Inflammatory macrophage (primary cell): Measurements from ENCODE around the gene DCAF12.

Experiments used
- DNase-seq, 2 donors: peaks; one replicate each; pipeline ENCODE4 v3.0.0-alpha.2; 2020 to 2022

Gene DCAF12

DNA sequence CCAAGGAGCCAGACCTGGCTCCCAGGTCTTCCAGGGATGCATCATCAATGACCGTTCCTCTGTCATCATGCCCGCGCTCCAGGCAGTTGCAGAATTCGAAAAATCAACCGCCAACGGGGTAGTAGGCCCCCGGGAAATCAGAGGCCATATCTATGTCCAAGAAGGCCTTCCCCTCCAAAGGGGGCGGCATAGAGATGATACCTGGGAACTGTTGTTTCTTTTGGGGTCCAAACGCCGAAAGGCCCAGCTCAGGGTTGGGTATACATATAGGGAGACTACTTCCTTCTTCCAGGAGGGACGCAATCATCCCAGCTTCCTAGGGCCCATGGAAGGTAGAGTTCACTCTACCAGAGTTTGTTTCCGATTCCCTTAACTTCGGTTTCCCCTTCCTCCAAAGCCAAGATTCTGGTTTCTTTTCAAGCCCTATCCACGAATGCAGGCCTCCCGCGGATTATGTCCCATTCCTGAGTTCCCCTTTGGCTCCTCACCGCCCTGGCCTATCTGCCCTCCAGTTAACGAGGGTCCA lies 754 bp downstream of the DCAF12 start:
- DNase-seq, result peak; percentile 28 to 30

DNA sequence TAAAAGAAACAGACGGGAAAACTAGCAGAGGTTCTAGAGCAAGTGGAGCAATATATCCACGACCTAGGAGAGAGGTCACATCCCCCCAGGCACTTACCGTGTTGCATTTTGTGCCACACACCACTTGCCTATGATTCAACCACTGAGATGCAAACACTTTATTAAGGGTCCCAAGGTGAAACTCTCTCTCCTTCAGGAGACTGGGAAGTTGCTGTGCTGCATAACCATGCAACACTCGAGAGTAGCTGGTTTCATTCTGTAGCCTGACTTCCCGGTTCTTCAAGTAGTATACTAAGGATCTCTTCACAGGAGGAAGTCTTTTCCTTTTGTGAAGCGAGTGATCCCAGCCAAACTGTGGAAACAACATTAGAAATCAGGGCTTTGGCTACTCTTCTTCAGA lies 1.6 kb downstream of the DCAF12 start:
- DNase-seq, result peak; percentile 42 to 70

- DNase-seq, result peak in 1 of 2 donors; percentile 43
Measured at GRCh38 chr9:34124099-34124498, 2.4 kb downstream of the DCAF12 start.

DNA sequence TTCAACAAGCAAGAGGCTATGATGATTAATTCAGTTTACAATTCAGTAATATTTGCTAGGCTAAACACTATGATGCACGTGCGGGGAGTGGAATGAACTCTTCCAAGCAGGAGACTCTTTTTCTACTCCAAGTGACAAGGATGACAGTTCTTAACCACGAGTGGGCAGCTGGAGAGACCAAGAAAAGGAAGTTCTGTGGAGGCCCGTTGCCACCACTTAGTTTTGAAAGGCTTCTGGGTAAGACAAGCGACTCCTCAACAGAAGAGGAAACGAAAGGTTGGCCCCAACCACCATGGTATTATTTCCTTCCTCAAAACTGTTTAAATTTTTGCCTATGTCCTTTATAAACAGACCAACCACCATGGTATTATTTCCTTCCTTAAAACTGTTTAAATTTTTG lies 2.8 kb downstream of the DCAF12 start:
- peak; percentile 97 for DNase-seq

- DNase-seq, result no peak
Measured at GRCh38 chr9:34121996-34122395, 4.5 kb downstream of the DCAF12 start.

DNA sequence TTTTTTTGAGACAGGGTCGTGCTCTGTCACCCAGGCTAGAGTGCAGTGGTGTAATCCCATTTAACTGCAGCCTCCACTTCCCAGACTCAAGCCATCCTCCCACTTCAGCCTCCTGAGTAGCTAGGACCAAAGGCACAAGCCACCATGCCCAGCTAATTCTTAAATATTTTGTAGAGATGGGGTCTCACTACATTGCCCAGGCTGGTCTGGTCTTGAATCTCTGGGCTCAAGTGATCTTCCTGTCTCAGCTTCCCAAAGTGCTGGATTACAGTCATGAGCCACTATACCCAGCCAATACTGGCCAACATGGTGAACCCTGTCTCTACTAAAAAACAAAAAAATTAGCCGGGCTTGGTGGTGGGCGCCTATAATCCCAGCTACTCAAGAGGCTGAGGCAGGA lies 6.8 kb downstream of the DCAF12 start:
- DNase-seq, result no peak

GRCh38 chr9:34114436-34114835 lies 12.1 kb downstream of the DCAF12 start:
- no peak for DNase-seq

DNA sequence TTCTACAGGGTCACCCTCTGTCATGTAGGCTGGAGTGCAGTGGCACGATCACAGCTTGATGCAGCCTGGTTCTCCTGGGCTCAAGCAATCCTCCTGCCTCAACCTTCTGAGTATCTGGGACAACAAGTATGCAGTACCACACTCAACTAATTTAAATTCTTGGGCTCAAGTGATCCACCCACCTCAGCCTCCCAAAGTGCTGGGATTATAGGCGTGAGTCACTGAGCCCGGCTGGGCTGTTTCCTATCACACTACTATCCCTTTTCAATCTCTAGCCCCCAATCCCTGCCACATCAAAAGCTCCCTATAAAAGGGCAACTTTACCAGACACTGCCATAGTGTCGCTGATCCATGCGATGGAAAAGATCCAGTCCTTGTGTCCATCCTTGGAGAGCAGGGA lies 20.4 kb downstream of the DCAF12 start:
- DNase-seq, result no peak

DNA sequence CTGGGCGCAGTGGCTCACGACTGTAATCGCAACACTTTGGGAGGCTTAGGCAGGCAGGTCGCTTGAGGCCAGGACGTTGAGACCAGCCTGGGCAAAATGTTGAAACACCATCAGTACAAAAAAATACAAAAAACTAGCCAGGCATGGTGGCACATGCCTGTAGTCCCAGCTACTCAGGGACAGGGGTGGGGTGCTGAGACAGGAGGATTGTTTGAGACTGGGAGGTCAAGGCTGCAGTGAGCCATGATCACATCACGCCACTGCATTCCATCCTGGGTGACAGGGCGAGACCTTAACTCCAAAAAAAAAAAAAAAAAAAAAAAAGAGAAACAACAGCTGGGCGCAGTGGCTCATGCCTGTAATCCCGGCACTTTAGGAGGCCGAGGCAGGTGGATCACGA lies 23.7 kb downstream of the DCAF12 start:
- no peak for DNase-seq

GRCh38 chr9:34098307-34098706 lies 28.2 kb downstream of the DCAF12 start:
- no peak for DNase-seq

DNA sequence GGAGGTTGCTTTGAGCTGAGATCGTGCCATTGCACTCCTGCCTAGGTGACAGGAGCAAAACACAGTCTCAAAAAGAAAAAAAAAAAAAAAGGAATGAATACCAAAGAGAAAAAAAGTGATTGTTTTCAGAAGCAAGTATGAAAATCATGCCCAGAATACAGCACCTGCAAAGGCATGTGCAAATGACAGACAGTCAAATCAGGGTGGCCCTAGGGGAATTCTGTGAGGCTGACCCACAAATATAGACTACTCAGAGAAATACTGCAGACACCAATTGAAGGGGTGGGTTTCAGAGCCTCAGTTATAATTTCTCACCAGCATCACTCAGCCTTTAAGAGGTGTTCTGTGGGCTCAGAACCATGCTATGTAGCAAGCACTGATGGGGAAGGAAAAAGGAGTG lies 28.6 kb downstream of the DCAF12 start:
- DNase-seq, result no peak

- DNase-seq, result no peak
Measured at GRCh38 chr9:34096751-34097150, 29.7 kb downstream of the DCAF12 start.

DNA sequence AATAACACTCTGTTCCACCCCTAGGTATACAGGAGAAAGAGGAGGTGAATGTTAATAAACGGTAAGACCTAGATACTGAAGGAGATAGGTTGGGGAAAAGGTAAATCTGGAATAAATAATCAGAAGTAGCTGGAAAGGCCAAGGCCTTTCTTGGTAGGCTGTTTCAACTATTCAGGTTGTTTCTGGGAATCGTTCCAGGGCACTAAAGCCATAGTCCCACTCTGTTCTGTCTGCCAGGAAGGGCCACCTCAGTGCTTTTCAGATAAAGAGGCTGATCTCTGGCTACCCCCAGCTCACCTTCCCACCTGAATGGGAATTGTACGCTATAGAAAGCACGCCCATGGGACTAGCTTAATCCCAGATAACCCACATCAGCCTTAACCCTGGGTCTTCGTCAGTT lies 32.9 kb downstream of the DCAF12 start:
- no peak for DNase-seq

DNA sequence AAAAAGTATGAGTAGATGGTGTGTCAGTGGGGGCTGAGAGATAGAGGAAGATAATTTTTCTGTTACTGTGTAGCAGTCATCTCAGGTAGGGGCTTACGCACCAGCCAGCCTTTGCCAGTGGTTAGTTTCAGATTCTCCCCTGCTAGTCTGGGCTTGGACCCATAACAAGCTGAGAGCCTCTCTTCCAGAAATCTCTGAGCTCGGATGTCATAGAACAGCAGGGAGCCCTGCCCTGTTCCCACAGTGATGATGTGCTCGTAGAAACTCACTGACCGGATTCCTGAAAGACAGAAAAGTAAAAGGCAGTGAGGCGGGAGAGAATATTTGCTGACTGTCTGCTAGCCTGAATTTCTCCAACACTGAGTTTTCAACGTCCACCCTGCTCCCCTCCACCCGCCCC lies 37.2 kb downstream of the DCAF12 start:
- no peak for DNase-seq

DNA sequence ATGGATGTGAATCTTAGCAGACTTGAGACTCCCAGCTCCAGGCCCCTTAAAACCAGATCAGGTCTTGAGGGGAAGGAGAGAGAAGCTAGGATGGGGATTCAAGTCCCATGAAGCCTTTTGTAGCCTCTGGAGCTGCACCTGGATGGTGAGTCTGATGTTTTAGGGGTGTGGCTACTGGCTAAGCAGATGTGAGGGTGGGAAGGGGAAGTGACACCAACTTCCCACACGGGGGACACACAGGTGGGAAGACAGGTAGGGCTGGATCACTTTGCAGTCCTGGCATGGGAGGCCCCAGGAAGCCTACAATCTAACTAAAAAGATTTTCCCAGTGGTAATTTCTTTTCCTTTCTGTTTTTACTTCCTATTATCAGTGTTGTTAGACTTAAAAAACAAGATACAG lies 39.1 kb downstream of the DCAF12 start:
- no peak for DNase-seq

GRCh38 chr9:34086864-34087263 lies 39.6 kb downstream of the DCAF12 start:
- peak; percentile 87 to 94 for DNase-seq

DNA sequence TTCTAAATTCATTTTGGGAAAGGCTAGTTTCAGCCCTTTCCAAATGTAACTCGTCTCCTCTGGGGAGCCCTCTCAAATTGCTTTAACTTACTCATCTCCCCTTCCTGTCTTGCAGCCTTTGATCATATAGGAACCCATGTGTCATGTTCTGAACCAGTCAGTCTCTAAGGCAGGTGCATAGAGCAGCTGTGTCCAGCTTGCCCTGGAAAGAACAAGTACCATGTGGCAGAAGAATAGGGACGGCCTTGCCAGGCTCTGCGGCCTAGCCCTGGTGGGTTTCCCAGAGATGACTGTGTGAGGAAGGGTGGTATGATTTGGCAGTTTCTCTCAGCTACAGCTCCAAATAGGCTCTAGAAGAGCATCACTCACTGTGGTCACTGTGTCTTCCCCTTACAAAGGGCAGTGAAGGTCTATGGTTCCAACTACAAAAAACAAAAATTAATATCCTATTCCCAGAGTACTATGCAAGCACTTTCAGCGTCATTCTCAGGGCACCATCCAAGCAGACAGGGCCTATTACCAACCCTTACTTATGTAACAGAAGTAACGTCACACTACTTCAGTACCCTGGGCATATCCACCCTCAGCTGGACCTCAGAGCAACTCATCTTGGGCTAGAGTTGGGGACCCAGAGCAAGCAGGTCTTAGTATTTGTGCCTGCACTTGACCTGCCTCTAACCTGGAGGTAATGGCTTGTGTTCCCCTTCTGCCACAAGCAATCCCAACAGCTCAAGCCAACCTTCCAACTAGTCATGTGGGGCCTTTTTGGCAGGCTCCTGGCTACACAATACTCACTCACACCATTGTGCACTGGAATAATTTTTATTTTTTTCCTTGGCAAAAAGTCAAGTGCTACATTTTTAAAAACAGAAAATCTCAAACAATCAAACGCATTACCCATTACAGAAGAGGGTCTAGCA lies 40.7 kb downstream of the DCAF12 start:
- DNase-seq, result no peak

DNA sequence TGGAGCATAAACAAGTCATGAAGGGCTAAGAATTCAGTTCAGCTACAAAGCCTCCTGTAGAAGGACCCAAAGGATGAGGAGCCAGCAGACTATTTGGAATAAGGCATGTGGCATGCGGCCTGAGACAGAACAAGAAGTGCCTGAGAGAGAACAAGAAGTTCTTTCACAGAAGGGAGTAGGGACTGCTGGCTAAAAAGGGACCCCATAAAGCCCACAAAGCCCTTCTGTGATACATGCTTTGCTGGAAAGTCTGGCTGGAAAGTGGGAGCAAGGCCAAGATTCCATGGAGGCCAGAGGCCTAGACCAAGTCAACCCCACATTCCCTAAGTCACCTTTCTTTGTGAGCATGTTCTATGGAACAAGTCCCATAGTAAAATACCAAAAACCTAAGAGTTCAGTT lies 41.9 kb downstream of the DCAF12 start:
- no peak for DNase-seq

DNA sequence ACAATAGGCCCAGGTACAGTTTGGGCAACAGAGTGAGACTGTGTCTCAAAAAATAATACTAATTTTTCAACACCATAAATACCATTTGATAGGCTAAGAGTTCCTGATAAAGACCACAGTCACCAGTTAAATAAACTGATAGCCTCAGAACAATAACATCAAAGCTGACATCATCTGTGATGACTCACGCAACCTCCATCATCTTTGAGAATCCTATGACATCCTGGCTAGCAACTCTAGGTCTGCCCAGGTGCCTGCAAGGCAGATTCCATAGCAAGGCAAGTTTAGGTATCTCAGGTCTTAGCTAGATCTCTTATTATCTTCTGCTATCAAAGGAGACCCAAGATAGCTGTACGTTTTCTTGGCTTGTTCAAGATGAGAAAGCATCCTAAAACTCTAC lies 47.3 kb downstream of the DCAF12 start:
- DNase-seq, result no peak

GRCh38 chr9:34072868-34073590 lies 53.5 kb downstream of the DCAF12 start:
- DNase-seq, result no peak

GRCh38 chr9:34072410-34072809 lies 54.1 kb downstream of the DCAF12 start:
- DNase-seq, result no peak

DNA sequence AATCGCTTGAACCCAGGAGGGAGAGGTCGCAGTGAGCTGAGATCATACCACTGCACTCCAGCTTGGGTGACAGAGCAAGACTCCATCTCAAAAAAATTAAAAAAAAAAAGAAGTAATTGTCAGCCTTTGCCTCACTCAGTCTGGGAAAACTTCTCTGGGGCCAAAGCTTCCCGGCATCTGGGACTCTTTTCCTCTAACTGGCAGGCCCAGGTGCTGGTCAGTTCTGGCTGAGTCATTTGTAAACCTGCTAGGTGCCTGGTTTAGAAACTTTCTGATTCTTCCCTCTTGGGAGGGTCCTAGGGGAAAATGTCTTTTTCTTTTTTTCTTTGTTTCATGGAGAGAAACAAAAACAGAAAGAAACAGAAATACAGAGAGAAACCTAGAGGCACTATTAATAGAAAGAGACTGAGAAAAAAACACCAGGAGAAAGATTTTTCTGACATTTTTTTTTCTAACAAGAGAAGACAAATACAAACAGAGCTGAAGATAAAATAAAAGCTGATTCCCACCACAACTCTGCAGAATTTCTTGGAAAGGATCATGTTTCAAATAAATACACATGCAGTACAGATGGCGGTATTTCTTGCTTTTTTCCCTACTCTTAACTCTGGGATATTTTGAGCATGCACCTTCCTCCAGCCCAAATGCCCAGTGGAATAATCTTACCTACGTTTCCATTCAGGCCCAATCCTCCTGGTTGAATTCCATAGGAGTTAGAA lies 55.7 kb downstream of the DCAF12 start:
- no peak for DNase-seq

DNA sequence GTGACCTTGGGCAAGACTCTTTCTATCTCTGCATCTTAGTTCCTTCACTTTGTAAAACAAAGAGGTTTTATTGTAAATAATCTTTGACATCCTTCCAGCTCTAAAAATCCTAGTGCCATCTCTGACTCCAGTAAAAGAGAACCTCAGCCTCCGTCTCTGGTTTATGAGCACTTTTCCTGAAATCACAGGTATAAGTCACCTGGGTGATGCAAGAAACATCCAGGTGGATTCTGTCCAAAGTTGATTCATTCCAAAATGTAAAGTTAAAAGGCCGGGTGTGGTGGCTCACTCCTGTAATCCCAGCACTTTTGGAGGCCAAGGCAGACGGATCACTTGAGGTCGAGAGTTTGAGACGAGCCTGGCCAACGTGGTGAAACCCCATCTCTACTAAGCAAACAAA lies 56.7 kb downstream of the DCAF12 start:
- DNase-seq, result no peak
